Measurements from ENCODE around the gene CHMP2A. TPM values are rescaled to one million over a fixed set of nuclear protein-coding genes. Genes with fewer than 3 reads are reported as not detected.
A peak's percentile ranks its signal among the peaks of the same experiment; 100 is the strongest.

Gene CHMP2A
- total and polyA plus RNA-seq, 4 donors: 58.0 to 107 (median 83.3) TPM

GRCh38 chr19:58573658-58574164 is 18.8 kb upstream of the CHMP2A start:
- 2% methylated on average over 20 of the region's 20 CpGs for WGBS
- Histone ChIP-seq H3K4me1 (ENCODE audit: control insufficient read depth in 4 of 4, insufficient read depth in 4 of 4, low read length in 3 of 4) (peaks cover 4 to 25% (median 17%) of the 10 kb centered on the region in 4 donors), H3K36me3 (ENCODE audit: control insufficient read depth in 4 of 4, insufficient read depth in 3 of 4, low read depth in 1 of 4, low read length in 3 of 4) (peaks cover 0 to 18% (median 5%) of the 10 kb centered on the region in 4 donors), H3K27ac (ENCODE audit: low read depth in 1 of 2, low read length in 2 of 2) (peak overlapping the region; percentile 93 to 97), H3K9ac (ENCODE audit: low read depth in 1 of 2, low read length in 2 of 2) (peak overlapping the region; percentile 19 to 48), H3K27me3 (ENCODE audit: control insufficient read depth in 4 of 4, insufficient read depth in 4 of 4, low read length in 3 of 4) (no peaks in the 10 kb centered on the region), H3K9me3 (ENCODE audit: control insufficient read depth in 4 of 4, low read length in 3 of 4) (no peaks in the 10 kb centered on the region), H3K4me3 (ENCODE audit: low read depth in 1 of 3, low read length in 3 of 3) (peak overlapping the region; percentile 27 to 64 (median 44))
- no peak for DNase-seq (ENCODE audit: low spot score)
- TF ChIP-seq GABPA (IDR thresholded peaks at IDR 0.05 in 1 of 2, conservative IDR thresholded peaks at IDR 0.05 in 1 of 2) (no peak), FOXA1 (IDR thresholded peaks at IDR 0.05) (peak; percentile 14)

- Histone ChIP-seq H3K9ac (ENCODE audit: low read depth in 1 of 2, low read length in 2 of 2) (peak within 1 kb of the TSS; percentile 57 to 65), H3K36me3 (ENCODE audit: control insufficient read depth in 4 of 4, insufficient read depth in 3 of 4, low read depth in 1 of 4, low read length in 3 of 4) (peaks cover 0 to 16% (median 5%) of the 10 kb centered on the region in 4 donors), H3K4me1 (ENCODE audit: control insufficient read depth in 4 of 4, insufficient read depth in 4 of 4, low read length in 3 of 4) (peaks cover 4 to 25% (median 17%) of the 10 kb centered on the region in 4 donors), H3K4me3 (ENCODE audit: low read depth in 1 of 3, low read length in 3 of 3) (peak within 1 kb of the TSS; percentile 64 to 69 (median 64)), H3K27me3 (ENCODE audit: control insufficient read depth in 4 of 4, insufficient read depth in 4 of 4, low read length in 3 of 4) (no peaks in the 10 kb centered on the region), H3K27ac (ENCODE audit: low read depth in 1 of 2, low read length in 2 of 2) (peak within 1 kb of the TSS; percentile 93 to 97), H3K9me3 (ENCODE audit: control insufficient read depth in 4 of 4, low read length in 3 of 4) (no peaks in the 10 kb centered on the region)
- under 1% methylated on average over 75 of the region's 75 CpGs for WGBS
- peak; percentile 99 for DNase-seq (ENCODE audit: low spot score)
- peak; percentile 84 for TF ChIP-seq MAX (IDR thresholded peaks at IDR 0.05)
- peak in 1 of 2 donors; percentile 8 for TF ChIP-seq RXRA (IDR thresholded peaks at IDR 0.05)
- TF ChIP-seq SP1 (IDR thresholded peaks at IDR 0.05): peak; percentile 76
- no peak for TF ChIP-seq RAD21 (IDR thresholded peaks at IDR 0.05)
- no peak for TF ChIP-seq HNF4G (IDR thresholded peaks at IDR 0.05)
- TF ChIP-seq FOXA1 (IDR thresholded peaks at IDR 0.05): no peak
- peak; percentile 68 to 92 for TF ChIP-seq GABPA (IDR thresholded peaks at IDR 0.05 in 1 of 2, conservative IDR thresholded peaks at IDR 0.05 in 1 of 2)
- TF ChIP-seq YY1 (IDR thresholded peaks at IDR 0.05): peak; percentile 96
- TF ChIP-seq HNF4A (conservative IDR thresholded peaks at IDR 0.05): no peak
- TF ChIP-seq, protein P1, sequence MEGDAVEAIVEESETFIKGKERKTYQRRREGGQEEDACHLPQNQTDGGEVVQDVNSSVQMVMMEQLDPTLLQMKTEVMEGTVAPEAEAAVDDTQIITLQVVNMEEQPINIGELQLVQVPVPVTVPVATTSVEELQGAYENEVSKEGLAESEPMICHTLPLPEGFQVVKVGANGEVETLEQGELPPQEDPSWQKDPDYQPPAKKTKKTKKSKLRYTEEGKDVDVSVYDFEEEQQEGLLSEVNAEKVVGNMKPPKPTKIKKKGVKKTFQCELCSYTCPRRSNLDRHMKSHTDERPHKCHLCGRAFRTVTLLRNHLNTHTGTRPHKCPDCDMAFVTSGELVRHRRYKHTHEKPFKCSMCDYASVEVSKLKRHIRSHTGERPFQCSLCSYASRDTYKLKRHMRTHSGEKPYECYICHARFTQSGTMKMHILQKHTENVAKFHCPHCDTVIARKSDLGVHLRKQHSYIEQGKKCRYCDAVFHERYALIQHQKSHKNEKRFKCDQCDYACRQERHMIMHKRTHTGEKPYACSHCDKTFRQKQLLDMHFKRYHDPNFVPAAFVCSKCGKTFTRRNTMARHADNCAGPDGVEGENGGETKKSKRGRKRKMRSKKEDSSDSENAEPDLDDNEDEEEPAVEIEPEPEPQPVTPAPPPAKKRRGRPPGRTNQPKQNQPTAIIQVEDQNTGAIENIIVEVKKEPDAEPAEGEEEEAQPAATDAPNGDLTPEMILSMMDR (IDR thresholded peaks at IDR 0.05; ENCODE audit: low read depth, low read length, missing input control): peak; percentile 13
- peak; percentile 37 to 50 for TF ChIP-seq EGR1 (IDR thresholded peaks at IDR 0.05; ENCODE audit: low read depth in 2 of 2)
- no peak for TF ChIP-seq TAF1 (conservative IDR thresholded peaks at IDR 0.05)
- no peak for TF ChIP-seq FOXA2 (IDR thresholded peaks at IDR 0.05)
- peak in 1 of 2 donors; percentile 58 for TF ChIP-seq JUND (IDR thresholded peaks at IDR 0.05)
- TF ChIP-seq, protein P2, sequence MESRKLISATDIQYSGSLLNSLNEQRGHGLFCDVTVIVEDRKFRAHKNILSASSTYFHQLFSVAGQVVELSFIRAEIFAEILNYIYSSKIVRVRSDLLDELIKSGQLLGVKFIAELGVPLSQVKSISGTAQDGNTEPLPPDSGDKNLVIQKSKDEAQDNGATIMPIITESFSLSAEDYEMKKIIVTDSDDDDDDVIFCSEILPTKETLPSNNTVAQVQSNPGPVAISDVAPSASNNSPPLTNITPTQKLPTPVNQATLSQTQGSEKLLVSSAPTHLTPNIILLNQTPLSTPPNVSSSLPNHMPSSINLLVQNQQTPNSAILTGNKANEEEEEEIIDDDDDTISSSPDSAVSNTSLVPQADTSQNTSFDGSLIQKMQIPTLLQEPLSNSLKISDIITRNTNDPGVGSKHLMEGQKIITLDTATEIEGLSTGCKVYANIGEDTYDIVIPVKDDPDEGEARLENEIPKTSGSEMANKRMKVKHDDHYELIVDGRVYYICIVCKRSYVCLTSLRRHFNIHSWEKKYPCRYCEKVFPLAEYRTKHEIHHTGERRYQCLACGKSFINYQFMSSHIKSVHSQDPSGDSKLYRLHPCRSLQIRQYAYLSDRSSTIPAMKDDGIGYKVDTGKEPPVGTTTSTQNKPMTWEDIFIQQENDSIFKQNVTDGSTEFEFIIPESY (IDR thresholded peaks at IDR 0.05): peak; percentile 60
- TF ChIP-seq, protein P3, sequence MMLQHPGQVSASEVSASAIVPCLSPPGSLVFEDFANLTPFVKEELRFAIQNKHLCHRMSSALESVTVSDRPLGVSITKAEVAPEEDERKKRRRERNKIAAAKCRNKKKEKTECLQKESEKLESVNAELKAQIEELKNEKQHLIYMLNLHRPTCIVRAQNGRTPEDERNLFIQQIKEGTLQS (IDR thresholded peaks at IDR 0.05): peak; percentile 11
- peak; percentile 8 for TF ChIP-seq NR2F2 (IDR thresholded peaks at IDR 0.05)
- peak; percentile 50 for TF ChIP-seq REST (IDR thresholded peaks at IDR 0.05)
Observed at GRCh38 chr19:58572818-58573657, 18.1 kb upstream of the CHMP2A start, which contains the start of gene MZF1. Gene MZF1 (minus strand): TSS chr19:58573335. CDS start chr19:58571389, 1,946 bp downstream.
